H9 (cell line): Measurements from ENCODE around the gene TTYH2. TPM values are rescaled to one million over a fixed set of nuclear protein-coding genes. Genes with fewer than 3 reads are reported as not detected.
A peak's percentile ranks its signal among the peaks of the same experiment; 100 is the strongest.

ENCODE experiments used
- DNase-seq: peaks from one replicate; pipeline ENCODE4 v3.0.0-alpha.2; 2017
- H2AFZ ChIP-seq: one replicate; pipeline ENCODE4 v1.6.1; 2013; ENCODE audit warnings: mild to moderate bottlenecking, low read length, control low read depth, moderate library complexity
- H2AK5ac ChIP-seq: 2 replicates; pipeline ENCODE4 v1.6.1; 2013; ENCODE audit warnings: low read length, control low read depth, mixed read lengths; ENCODE audit not compliant: insufficient read length
- H2BK120ac ChIP-seq: one replicate; pipeline ENCODE4 v1.6.1; 2013; ENCODE audit warnings: low read depth, mild to moderate bottlenecking, low read length, control low read depth, inconsistent platforms; ENCODE audit not compliant: poor library complexity, severe bottlenecking
- H2BK12ac ChIP-seq: 2 replicates; pipeline ENCODE4 v1.6.1; 2013; ENCODE audit warnings: low read length, control low read depth, mixed read lengths, low read depth; ENCODE audit not compliant: insufficient read length
- H2BK15ac ChIP-seq: 2 replicates; pipeline ENCODE4 v1.6.1; 2013; ENCODE audit warnings: low read depth, low read length, control low read depth
- H2BK20ac ChIP-seq: one replicate; pipeline ENCODE4 v1.6.1; 2013; ENCODE audit warnings: low read depth, mild to moderate bottlenecking, low read length, control low read depth, inconsistent platforms; ENCODE audit not compliant: poor library complexity, severe bottlenecking
- H2BK5ac ChIP-seq: 2 replicates; pipeline ENCODE4 v1.6.1; 2013; ENCODE audit warnings: low read length, control low read depth, mixed read lengths; ENCODE audit not compliant: insufficient read length
- H3K14ac ChIP-seq: 2 replicates; pipeline ENCODE4 v1.6.1; 2013; ENCODE audit warnings: low read length, control low read depth; ENCODE audit not compliant: insufficient read depth
- H3K18ac ChIP-seq: 2 replicates; pipeline ENCODE4 v1.6.1; 2013; ENCODE audit warnings: low read depth, mild to moderate bottlenecking, mixed read lengths, low read length, control low read depth; ENCODE audit not compliant: insufficient read length
- H3K23ac ChIP-seq: 2 replicates; pipeline ENCODE4 v1.6.1; 2013; ENCODE audit warnings: low read length, control low read depth, mixed read lengths, low read depth; ENCODE audit not compliant: insufficient read length
- H3K23me2 ChIP-seq: 2 replicates; pipeline ENCODE4 v1.6.1; 2013; ENCODE audit warnings: low read depth, mild to moderate bottlenecking, mixed read lengths, low read length, control low read depth; ENCODE audit not compliant: insufficient read length, poor library complexity, severe bottlenecking
- H3K27ac ChIP-seq: 2 replicates; pipeline ENCODE4 v1.5.1; 2013; ENCODE audit warnings: low read length, control low read depth, mixed read lengths, low read depth; ENCODE audit not compliant: insufficient read length
- H3K27me3 ChIP-seq: 2 replicates; pipeline ENCODE4 v1.6.1; 2013; ENCODE audit warnings: low read length, control low read depth, inconsistent platforms; ENCODE audit not compliant: insufficient read depth
- H3K4ac ChIP-seq: 2 replicates; pipeline ENCODE4 v1.6.1; 2013; ENCODE audit warnings: low read depth, mild to moderate bottlenecking, control low read depth, inconsistent platforms, low read length, moderate library complexity
- H3K4me1 ChIP-seq: 2 replicates; pipeline ENCODE4 v1.6.1; 2013; ENCODE audit warnings: low read length, control low read depth, inconsistent platforms; ENCODE audit not compliant: insufficient read depth
- H3K4me2 ChIP-seq: 2 replicates; pipeline ENCODE4 v1.6.1; 2013; ENCODE audit warnings: low read length, control low read depth, mixed read lengths; ENCODE audit not compliant: insufficient read length, insufficient read depth
- H3K56ac ChIP-seq: 2 replicates; pipeline ENCODE4 v1.6.1; 2013; ENCODE audit warnings: low read depth, mild to moderate bottlenecking, mixed read lengths, low read length, control low read depth; ENCODE audit not compliant: insufficient read length
- H3K79me1 ChIP-seq: 2 replicates; pipeline ENCODE4 v1.6.1; 2013; ENCODE audit warnings: low read depth, mild to moderate bottlenecking, moderate library complexity, low read length, control low read depth, inconsistent platforms; ENCODE audit not compliant: insufficient read depth, poor library complexity, severe bottlenecking
- H3K79me2 ChIP-seq: 2 replicates; pipeline ENCODE4 v1.6.1; 2013; ENCODE audit warnings: low read length, control low read depth, inconsistent platforms; ENCODE audit not compliant: insufficient read depth
- H3K9ac ChIP-seq: 2 replicates; pipeline ENCODE4 v1.6.1; 2013; ENCODE audit warnings: low read length, control low read depth, mixed read lengths; ENCODE audit not compliant: insufficient read length; ENCODE audit errors: extremely low read depth
- H3K9me3 ChIP-seq: one replicate; pipeline ENCODE4 v1.6.1; 2013; ENCODE audit warnings: low read depth, low read length, inconsistent platforms; ENCODE audit not compliant: control insufficient read depth
- H3T11ph ChIP-seq: one replicate; pipeline ENCODE4 v1.6.1; 2013; ENCODE audit warnings: mild to moderate bottlenecking, low read length, control low read depth, inconsistent platforms
- H4K20me1 ChIP-seq: one replicate; pipeline ENCODE4 v1.6.1; 2013; ENCODE audit not compliant: control insufficient read depth, insufficient read length, insufficient read depth
- H4K5ac ChIP-seq: 2 replicates; pipeline ENCODE4 v1.6.1; 2013; ENCODE audit warnings: low read depth, mild to moderate bottlenecking, mixed read lengths, low read length, control low read depth; ENCODE audit not compliant: insufficient read length
- H4K8ac ChIP-seq: replicated peaks from 2 replicates; pipeline ENCODE4 v1.6.1; 2013; ENCODE audit warnings: low read length, control low read depth, mixed read lengths, low read depth; ENCODE audit not compliant: insufficient read length
- H4K91ac ChIP-seq: 2 replicates; pipeline ENCODE4 v1.6.1; 2013; ENCODE audit warnings: low read depth, mild to moderate bottlenecking, moderate library complexity, mixed read lengths, low read length, control low read depth; ENCODE audit not compliant: insufficient read length
- H3K27ac Mint-ChIP-seq, 3 experiments: 2 replicates in 2 of 3; 3 replicates in 1 of 3; pipeline ENCODE4 v1.8.0; 2020 to 2021; ENCODE audit warnings: mixed read lengths in 3 of 3, mild to moderate bottlenecking in 1 of 3, moderate library complexity in 1 of 3
- H3K27me3 Mint-ChIP-seq: 2 replicates; pipeline ENCODE4 v1.8.0; 2021; ENCODE audit warnings: low read depth, mild to moderate bottlenecking, moderate library complexity, mixed read lengths
- H3K36me3 Mint-ChIP-seq, 3 experiments: 2 replicates in 2 of 3; 3 replicates in 1 of 3; pipeline ENCODE4 v1.8.0; 2020 to 2021; ENCODE audit warnings: low read depth in 3 of 3, mixed read lengths in 3 of 3; ENCODE audit not compliant: insufficient read depth in 1 of 3
- H3K4me1 Mint-ChIP-seq, 2 experiments: 2 replicates each; pipeline ENCODE4 v1.8.0; 2020; ENCODE audit warnings: mixed read lengths in 2 of 2
- H3K4me3 Mint-ChIP-seq, 2 experiments: 2 replicates in 1 of 2; 3 replicates in 1 of 2; pipeline ENCODE4 v1.8.0; 2020 to 2021; ENCODE audit warnings: mild to moderate bottlenecking in 2 of 2, mixed read lengths in 2 of 2, moderate library complexity in 1 of 2
- H3K9me3 Mint-ChIP-seq, 2 experiments: 2 replicates in 1 of 2; 3 replicates in 1 of 2; pipeline ENCODE4 v1.8.0; 2020; ENCODE audit warnings: mild to moderate bottlenecking in 2 of 2, mixed read lengths in 2 of 2, moderate library complexity in 1 of 2
- CTCF ChIP-seq: fragments of 200-600 bp; sonication (generic); conservative IDR thresholded peaks from 3 replicates; pipeline ENCODE4 v1.8.0; 2021; ENCODE audit warnings: antibody characterized with exemption, mild to moderate bottlenecking
- WGBS: extraction: QIAGEN DNeasy Blood & Tissue Kit; methylation state at CpG from one replicate; pipeline ENCODE4 v1.1.7; 2013; ENCODE audit warnings: missing lambda C conversion rate, low lambda C conversion rate, mixed read lengths; ENCODE audit not compliant: insufficient read length; ENCODE audit errors: extremely low coverage; 5-methylcytosine and 5-hydroxymethylcytosine counted together
- total RNA-seq: library from RNA; stranded (reverse); gene quantifications from 2 replicates; pipeline ENCODE4 v1.2.1, GENCODE V29; 2021

TTYH2 gene
- total RNA-seq, 1 experiment from 2014 or later, result 1.6 TPM

- Histone ChIP-seq H3K79me1 (peaks cover 2% of the 10 kb centered on the region), H3K23me2 (peaks cover 19% of the 10 kb centered on the region), H3K4me2 (peak overlapping the region; percentile 88), H3K4me1 (peaks cover 8% of the 10 kb centered on the region; the same call in 1 of the 2 replicates), H2BK15ac (no peak overlapping the region), H4K20me1 (no peaks in the 10 kb centered on the region), H3T11ph (no peak overlapping the region), H3K4ac (no peak overlapping the region), H3K18ac (no peak overlapping the region), H2AK5ac (no peak overlapping the region), H3K9ac (peak overlapping the region; percentile 7), H2BK120ac (no peak overlapping the region), H3K27me3 (peaks cover 3% of the 10 kb centered on the region; the same call in 1 of the 2 replicates), H4K8ac (no peak overlapping the region), H4K5ac (no peak overlapping the region), H2AFZ (no peak overlapping the region), H3K9me3 (no peaks in the 10 kb centered on the region), H2BK5ac (no peak overlapping the region), H3K27ac (no peak overlapping the region), H3K23ac (no peak overlapping the region), H3K56ac (no peak overlapping the region), H3K14ac (0 out of 2 replicates have a peak overlapping the region, but pooled peaks have one; percentile 4), H2BK20ac (no peak overlapping the region), H4K91ac (no peak overlapping the region), H2BK12ac (no peak overlapping the region), H3K79me2 (no peaks in the 10 kb centered on the region)
- Mint-ChIP-seq H3K27me3 (peaks cover 54% of the 10 kb centered on the region), H3K4me3 (peak overlapping the region; percentile 64 to 83), H3K27ac (peak overlapping the region in 1 of 3 experiments; percentile 65; a peak in 1 of 7 replicates), H3K36me3 (peaks cover 14 to 35% (median 32%) of the 10 kb centered on the region in 3 experiments), H3K9me3 (no peaks in the 10 kb centered on the region), H3K4me1 (peaks cover 51 to 65% of the 10 kb centered on the region in 2 experiments)
- WGBS, result no CpG with 5 or more reads among the region's 48 CpGs
- no peak for TF ChIP-seq CTCF
- peak; percentile 75 for DNase-seq
Observed at GRCh38 chr17:74212209-74212912, 1.0 kb upstream of the TTYH2 start.
